AG10803 (cell line): ENCODE data around the gene MRPS9.

Experiments used
- DNase-seq: peaks from one replicate; pipeline ENCODE4 v3.0.0; 2010; ENCODE audit warnings: low read depth
- H3K4me3 ChIP-seq: 2 replicates; pipeline ENCODE4 v1.5.1; 2011; ENCODE audit warnings: mild to moderate bottlenecking, low read length, control low read depth
- CTCF ChIP-seq: conservative IDR thresholded peaks from 2 replicates; pipeline ENCODE4 v1.5.1; 2011; ENCODE audit warnings: mild to moderate bottlenecking, low read length, control low read depth, inconsistent platforms

The MRPS9 gene

GRCh38 chr2:105127289-105127915, 89.5 kb downstream of the MRPS9 start:
- TF ChIP-seq CTCF, result no peak
- H3K4me3 ChIP-seq, result no peak overlapping the region
- DNase-seq, result no peak

- no peak for DNase-seq
- no peak for TF ChIP-seq CTCF
- no peak overlapping the region for H3K4me3 ChIP-seq
Measured at GRCh38 chr2:105129722-105130232, 91.9 kb downstream of the MRPS9 start.

GRCh38 chr2:105130546-105130945, 92.7 kb downstream of the MRPS9 start:
- DNase-seq, result no peak
- TF ChIP-seq CTCF, result no peak
- H3K4me3 ChIP-seq, result no peak overlapping the region

- DNase-seq, result peak; percentile 30
- H3K4me3 ChIP-seq, result no peak overlapping the region
- no peak for TF ChIP-seq CTCF
Measured at GRCh38 chr2:105134081-105134480, 96.2 kb downstream of the MRPS9 start.

GRCh38 chr2:105135436-105135835, 97.6 kb downstream of the MRPS9 start:
- no peak for DNase-seq
- no peak for TF ChIP-seq CTCF
- H3K4me3 ChIP-seq, result no peak overlapping the region

- no peak for DNase-seq
- no peak overlapping the region for H3K4me3 ChIP-seq
- no peak for TF ChIP-seq CTCF
Measured at GRCh38 chr2:105136394-105136793, 98.5 kb downstream of the MRPS9 start.

- no peak for DNase-seq
- no peak for TF ChIP-seq CTCF
- H3K4me3 ChIP-seq, result no peak overlapping the region
Measured at GRCh38 chr2:105138643-105139042, 100.8 kb downstream of the MRPS9 start.
